Measurements from ENCODE around the gene MTA3.
"Not testable (repeated sequence)": the region's sequence is repeated elsewhere in the genome, so short reads cannot be mapped to it uniquely, and the experiment has no call there.

Gene MTA3

DNA sequence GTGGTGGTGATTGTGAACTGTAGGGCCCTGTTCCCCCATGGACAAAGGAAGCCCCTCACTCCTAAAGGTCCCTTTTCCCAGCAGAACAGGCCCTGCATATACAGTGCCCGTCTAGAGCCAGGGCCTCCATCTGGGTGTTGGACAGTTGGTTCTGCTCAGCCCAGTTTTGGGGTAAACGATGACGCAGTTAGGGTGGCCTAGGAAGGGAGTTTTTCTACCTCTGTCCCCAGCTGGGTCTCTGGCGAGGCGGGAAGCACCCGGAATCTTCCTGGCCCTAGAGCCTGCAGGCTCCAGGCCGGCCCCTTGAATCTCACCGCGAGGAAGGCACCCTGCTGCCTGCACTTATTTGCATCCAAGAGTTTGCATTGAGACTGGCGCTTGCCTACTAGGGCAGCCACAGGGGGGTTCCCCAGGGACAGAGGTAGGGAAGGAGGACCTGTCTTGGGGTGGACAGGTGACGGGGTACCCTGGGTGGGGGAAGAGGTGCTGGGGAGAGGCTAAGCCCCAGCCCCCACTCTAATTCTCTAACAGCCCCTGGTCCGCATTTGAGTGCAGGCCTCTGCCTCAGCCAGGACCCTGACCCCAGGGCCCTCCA, 529 bp upstream of the MTA3 start:
- DNase-seq = peak; percentile 5

DNA sequence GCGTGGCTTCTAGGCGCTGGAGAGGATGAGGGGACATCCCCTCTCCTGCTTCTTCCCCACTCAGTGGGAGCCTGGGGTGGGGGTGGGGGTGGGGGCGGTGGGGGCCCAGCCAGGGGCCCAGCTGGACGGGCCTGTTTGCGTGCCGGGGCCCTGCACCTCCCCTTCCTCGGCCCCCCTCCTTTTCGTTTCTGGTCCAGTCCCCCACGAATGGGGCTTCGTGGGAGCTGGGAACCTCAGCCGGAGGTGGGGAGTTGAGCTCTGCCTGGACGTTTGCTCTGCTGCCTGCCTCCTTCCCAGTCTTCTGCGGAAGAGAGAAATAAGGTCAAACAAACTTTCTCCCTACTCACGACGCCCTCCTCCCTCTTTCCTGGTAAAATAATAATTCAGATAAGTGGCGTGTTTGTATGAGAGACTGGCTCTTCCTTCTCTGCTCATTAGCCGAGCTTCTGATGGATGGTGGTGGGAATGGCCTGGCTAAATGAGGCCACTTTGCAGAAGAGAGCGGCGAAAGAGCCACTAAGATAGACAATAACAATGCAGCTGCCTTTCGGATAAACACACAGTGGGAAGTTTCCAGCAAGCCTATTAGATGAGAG, 782 bp downstream of the MTA3 start:
- DNase-seq = peak; percentile 15

DNA sequence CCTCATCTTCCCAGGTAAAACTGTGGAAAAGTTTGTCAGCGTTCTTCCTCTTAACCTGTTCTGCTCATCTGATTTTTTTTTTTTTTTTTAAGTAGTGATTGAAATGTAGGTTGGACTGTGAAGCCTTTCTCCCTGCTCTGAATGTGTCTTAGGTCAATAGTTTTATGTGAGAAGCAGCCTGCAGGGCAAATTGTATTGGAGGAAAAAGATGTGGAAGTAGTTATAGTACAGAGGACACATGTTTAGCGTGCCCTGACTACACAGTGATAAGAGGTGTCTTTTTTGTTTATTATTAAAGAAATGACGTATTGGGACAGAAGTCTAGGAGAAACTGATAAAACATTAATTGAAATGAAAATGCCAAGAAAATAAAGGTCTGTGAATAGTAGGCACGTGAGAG, 1.5 kb downstream of the MTA3 start:
- DNase-seq = peak; percentile 10

DNA sequence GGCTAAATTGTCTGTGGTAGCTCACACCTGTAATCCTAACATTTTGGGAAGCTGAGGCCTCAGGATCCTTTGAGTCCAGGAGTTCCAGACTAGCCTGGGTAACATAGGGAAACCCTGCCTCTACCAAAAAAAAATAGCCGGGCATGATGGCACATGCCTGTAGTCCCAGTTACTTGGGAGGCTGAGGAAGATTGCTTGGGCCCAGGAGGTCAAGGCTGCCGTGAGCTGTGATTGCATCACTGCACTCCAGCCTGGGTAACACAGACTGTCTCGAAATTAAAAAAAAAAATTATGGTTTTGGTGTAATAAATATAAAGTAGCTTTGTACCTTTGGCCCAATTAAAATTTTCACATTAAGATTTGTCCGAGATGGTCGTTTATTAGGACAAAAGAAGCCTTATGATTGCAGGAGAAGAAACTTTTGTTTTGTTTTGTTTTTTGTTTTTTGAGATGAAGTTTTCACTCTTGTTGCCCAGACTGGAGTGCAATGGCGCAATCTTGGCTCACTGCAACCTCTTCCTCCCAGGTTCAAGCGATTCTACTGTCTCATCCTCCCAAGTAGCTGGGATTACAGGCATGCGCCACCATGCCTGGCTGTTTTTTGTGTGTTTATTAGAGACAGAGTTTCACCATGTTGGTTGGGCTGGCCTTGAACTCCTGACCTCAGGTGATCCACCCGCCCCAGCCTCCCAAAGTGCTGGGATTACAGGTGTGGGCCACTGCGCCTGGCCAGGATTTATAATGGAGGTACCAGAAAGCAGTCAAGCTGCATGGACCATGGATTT, 4.1 kb downstream of the MTA3 start:
- no peak for DNase-seq

DNA sequence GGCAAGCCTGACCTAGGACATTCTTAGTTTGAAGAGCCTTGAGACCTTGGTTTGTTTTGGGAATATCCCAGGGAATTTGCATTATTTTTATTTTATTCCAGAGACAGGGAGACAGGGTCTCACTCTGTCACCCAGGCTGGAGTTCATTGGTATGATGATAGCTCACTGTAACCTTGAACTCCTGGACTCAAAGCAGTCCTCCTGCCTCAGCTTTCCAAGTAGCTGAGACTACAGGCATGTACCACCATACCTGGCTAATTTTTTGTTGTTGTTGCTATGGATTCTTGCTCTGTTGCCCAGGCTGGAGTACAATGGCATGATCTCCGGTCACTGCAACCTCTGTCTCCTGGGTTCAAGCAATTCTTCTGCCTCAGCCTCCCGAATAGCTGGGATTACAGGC, 4.8 kb downstream of the MTA3 start:
- DNase-seq = no peak

DNA sequence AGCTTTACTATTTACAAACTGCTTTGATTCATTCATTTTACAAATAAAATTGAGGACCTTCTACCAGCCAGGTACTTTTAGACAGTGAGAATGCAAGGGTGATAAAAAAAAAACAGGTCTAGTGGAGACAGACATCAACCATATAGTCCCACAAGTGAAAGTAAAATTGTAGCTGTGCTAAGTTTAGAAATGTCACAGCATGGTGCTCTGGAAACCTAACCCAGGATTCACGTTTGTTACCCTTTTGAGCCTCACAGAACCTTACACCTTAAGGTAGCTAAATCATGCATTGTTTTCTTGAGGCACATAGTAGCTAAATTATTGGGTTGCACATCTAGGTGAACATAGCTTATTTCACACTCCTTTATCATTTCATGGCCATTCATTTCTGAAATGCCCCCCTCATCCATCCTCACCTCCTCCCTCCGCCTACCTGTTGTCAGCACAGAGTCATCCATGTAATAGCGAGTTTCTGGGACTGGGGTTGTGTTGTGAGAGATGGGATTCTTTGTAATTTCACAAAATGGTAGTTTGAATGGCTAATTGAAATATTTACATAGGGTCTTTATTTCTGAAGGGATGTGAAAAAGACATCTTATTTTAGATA, 7.1 kb downstream of the MTA3 start:
- DNase-seq = no peak

DNA sequence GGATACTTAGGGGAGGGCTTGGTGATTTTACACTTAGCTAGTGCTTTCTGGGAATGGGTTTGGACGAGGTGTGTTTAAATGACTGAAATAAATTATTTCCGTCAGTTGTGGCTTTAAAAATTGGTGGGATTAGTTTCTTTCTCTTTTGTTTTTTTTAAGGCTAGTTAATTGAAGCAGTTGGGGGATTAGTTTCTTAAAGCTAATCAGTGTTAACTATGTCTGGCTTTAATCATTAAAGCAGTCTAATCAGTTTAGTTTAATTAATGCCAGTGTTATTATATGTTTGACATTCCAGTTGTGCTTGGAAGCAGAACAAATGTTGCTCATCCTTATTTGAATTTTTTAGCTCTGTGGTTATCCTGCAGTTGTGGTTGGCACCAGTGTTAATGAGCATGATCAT, 10.2 kb downstream of the MTA3 start:
- no peak for DNase-seq

DNA sequence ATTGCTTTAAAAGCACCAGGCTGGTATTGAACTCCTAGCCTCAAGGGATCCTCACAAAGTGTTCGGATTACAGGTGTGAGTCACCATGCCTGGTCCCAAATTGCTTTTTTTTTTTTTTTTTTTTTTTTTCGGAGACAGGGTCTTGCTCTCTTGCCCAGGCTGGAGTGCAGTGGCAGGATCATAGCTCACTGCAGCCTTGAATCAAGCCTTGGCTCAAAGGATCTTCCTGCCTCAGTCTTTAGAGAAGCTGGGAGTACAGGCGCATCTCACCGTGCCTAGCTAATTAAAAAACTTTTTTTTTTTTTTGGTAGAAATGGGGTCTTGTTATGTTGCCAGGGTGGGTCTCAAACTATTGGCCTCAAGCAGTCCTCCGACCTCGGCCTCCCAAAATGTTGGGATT, 12.8 kb downstream of the MTA3 start:
- DNase-seq = no peak

DNA sequence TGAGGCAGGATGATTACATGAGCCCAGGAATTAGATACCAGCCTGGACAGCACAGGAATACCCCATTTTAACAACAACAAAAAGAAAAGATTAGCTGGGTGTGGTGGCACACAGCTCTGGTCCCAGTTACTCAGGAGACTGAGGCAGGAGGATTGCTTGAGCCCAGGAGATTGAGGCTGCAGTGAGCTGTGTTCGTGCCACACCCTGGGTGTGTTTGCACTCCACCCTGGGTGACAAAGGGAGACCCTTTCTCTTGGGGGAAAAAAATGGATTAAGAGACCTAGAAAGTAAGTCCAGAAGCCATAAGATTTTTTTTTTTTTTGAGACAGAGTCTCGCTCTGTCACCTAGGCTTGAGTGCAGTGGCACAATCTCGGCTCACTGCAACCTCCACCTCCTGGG, 16.2 kb downstream of the MTA3 start:
- DNase-seq = not testable (repeated sequence)

DNA sequence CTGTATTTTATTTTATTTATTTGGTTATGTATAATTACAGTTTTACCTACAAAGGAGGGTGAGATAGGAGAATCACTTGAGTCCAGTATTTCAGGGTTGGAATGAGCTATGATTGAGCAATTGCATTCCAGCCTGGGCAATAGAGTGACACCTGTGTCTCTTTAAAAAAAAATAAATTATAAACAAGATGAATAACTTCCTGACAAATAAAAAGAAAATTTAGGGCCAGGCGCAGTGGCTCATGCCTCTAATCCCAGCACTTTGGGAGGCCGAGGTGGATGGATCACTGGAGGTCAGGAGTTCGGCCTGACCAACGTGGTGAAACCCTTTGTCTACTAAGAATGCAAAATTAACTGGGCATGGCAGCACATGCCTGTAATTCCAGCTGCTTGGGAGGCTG, 17.3 kb downstream of the MTA3 start:
- DNase-seq = no peak

DNA sequence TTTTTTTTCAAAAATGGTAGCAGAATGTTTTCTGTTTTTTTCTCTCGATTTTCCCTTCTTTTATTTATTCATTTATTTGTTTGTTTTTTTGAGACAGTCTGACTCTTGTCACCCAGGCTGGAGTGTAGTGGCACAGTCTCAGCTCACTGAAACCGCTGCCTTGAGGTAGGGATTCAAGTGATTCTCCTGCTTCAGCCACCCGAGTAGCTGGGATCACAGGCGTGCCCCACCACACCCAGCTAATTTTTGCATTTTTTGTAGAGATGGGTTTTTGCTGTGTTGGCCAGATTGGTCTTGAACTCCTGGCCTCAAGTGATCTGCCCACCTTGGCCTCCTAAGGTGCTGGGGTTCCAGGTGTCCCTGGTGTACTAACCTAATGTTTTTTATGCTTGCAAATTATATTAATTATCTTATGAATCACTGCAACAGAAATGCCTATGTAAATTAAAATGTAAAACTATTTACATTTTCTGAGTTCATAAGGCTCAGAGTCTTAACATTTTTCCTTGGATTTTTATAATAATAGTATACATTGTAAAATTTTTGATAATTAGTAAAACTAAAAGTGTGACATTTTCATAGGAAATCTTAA, 19.2 kb downstream of the MTA3 start:
- no peak for DNase-seq

DNA sequence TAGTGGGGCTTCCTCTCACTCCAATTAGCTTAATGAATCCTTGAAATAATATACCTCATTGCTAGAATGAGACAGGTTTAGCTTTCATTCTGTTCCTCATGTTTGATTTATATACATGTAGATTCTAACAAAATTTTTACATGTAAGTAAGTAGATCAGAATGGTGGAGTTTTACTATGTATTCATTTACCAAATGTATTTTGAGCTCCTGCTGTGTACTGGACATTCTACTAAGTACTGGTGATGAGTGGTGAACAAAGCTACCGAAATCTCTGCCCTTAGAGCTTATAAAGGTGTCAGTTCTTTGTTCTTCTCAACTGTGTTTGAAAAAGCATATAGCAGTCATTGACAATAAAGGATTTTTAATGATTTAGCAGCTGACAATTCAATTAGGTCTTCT, 19.7 kb downstream of the MTA3 start:
- DNase-seq = no peak

DNA sequence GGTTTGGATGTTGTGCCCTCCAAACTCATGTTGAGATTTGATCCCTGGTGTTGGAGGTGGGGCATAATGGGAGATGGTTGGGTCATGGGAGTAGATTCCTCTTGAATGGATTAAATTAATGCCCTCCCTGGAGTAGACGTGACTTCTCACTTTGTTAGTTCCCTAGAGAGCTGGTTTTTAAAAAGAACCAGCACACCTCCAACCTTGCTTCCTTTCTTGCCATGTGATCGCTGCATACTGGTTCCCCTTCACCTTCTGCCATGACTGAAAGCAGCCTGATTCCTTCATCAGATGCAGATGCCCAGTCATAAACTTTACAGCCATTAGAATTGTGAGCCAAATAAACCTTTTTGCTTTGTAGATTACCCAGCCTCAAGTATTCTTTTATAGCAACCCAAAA, 21.7 kb downstream of the MTA3 start:
- DNase-seq = no peak

DNA sequence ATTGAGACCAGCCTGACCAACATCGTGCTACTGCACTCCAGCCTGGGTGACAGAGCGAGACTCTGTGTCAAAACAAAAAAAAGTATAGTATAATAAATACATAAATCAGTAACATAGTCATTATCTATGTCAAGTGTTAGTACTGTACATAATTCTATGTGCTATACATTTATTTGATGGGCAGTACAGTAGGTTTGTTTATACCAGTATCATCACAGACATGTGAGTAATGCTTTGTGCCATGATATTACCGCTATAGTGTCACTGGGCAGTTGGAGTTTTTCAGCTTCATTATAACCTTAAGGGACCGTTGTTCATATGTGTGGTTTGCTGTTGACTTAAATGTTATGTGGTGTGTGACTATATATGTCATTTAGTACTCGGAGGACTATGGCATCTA, 24.9 kb downstream of the MTA3 start:
- DNase-seq = no peak

DNA sequence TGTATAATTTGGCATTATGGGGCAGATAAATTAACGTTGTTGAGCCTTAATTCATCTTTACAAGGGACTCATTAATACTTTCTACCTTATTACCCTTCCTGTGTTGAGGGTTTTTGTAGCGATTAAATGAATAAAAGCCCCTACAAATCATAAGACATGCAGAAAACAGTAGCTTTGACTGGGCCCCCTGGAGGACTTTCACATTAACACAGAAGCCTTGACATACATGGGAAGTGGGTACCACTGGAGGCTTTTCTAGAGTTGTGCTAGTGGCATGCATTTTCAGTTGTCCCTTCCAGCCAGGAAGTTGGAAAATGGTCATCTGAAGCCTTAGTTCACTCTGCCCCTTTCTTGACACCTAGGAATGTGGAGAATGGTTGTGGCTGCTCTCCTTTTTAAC, 30.2 kb downstream of the MTA3 start:
- peak; percentile 15 for DNase-seq

DNA sequence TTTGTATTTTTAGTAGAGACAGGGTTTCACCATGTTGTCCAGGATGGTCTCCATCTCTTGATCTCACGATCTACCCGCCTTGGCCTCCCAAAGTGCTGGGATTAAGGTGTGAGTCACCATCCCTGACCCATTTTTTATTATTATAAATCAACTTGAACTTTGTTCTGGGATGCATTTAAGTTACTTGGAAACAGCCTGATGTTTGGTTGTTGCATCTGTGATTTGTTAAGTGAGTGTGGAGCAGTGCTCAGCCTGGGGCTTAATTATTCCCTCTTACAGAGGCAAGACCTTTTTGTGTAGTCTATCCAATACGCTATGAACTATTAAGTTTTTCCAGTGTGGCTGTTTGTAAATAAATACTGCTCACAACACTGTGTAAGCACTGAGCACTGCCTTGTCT, 32.6 kb downstream of the MTA3 start:
- DNase-seq = no peak

DNA sequence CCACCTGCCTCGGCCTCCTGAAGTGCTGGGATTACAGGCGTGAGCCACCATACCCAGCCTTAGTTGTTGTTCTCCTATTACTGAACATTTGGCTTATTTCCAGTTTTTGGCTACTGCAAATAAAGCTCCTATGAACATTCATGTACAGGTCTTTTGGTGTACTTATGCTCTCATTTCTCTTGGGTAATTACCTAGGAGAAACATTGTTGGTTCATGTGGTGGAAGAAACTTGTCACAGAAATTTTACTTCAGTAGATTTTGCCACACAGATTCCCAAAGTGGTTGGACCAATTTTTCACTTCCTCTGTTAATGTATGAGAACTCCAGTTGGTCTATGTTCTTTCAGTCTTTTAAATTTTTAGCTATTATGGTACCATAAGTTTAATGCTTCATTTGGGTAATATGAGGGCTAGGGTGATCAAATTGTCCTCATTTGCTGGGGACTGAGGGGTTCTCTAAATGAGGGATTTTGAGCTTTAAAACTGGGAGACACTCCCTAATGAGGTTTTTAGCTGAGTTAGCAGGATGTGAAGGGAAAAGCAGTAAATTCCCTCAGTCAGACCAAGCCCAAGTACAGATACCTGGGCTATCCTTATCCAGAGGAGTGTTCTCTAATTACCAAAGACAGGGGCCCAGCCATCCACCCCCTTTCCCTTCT, 33.9 kb downstream of the MTA3 start:
- DNase-seq = no peak

DNA sequence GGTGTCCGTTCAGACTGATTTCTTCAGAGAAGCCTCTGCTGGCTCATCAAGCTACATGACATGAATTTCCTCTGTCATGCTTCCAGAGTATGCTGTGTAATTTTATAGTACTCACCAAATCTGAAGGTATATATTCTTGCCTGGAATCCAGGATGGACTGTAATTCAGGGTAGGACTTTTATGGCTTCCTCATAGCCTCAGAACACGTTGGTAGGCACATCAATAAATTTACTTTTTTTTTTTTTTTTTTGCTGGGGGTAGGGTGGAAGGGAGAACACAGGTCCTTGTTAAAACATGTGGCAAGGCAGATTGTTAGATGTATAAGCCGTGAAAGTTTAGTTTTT, 34.4 kb downstream of the MTA3 start:
- DNase-seq = no peak

DNA sequence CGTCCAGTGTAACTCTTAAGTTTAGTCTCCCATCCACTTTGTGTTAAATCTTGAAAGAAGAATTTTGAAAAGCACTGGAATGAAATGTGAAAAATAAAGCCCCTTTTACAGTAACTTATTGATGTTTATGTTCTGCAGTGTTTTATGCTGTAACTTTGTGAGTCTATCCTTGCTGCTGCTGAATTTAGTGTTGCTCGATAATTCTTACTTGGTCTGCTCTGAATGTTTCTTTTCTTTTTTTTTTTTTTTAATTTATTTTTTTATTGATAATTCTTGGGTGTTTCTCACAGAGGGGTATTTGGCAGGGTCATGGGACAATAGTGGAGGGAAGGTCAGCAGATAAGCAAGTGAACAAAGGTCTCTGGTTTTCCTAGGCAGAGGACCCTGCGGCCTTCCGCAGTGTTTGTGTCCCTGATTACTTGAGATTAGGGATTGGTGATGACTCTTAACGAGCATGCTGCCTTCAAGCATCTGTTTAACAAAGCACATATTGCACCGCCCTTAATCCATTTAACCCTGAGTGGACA, 36.0 kb downstream of the MTA3 start:
- not testable (repeated sequence) for DNase-seq

DNA sequence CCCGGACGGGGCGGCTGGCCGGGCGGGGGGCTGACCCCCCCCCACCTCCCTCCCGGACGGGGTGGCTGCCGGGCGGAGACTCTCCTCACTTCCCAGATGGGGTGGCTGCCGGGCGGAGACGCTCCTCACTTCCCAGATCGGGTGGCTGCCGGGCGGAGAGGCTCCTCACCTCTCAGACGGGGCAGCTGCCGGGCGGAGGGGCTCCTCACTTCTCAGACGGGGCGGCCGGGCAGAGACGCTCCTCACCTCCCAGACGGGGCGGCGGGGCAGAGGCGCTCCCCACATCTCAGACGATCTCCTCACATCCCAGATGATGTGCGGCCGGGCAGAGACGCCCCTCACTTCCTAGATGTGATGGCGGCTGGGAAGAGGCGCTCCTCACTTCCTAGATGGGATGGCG, 37.7 kb downstream of the MTA3 start:
- not testable (repeated sequence) for DNase-seq

DNA sequence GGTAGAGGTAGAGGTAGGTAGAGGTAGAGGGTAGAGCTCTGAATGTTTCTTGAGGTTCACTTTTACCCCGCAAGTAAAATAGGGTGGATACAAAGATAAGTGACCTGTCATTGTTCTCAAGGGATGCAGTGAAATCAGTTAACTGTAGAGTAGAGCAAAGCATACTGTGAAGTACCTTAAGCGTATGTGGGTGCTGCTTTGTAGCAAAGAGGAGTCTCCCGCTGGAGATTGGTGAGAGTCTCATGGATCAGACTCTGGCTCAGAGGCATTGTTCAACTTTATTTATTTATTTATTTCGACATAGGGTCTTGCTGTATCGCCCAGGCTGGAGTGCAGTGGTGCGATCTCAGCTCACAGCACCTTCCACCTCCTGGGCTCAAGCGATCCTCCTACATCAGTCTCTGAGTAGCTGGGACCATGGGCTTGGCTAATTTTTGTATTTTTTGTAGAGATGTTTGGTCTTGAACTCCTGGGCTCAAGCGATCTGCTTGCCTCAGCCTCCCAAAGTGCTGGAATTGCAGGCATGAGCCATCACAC, 38.7 kb downstream of the MTA3 start:
- no peak for DNase-seq

DNA sequence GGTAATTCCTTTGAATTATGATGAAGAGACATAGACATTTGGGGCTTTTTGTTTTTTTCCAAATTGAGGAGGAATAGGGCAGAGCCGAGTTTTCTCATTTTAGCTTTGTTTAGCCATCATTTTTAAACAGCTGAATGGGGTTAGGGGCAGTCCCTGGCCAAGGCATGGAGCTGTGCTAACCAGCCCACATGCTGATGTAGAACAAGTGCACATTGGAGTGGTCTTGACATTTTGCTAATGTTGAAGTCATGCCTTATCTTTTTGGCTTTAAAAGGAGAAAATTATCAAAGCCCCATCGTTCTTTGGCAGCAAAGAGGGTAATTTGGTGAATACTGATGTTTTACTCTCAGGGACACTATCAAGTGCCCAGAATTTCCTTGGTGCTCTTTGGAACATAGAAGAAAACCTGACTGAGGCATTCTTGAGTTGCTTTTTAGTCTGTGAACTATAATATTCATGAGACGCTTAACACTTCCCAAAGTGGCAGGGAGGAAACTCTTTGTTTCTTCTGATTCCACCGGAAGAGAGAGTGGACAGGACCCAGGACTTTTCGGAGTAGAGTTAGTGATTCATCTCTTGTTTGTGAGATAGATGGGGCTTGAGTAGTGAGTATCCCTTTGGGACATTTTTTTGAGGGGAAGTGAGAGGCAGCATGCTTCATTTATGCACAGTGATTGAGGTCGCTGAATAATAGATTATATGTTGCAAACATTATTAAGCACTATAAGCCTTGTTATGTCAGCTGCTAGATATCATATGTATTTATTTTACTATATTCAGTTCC, 45.0 kb downstream of the MTA3 start:
- DNase-seq = no peak

Measured in hematopoietic multipotent progenitor cell treated with erythropoietin and hydrocortisone succinate and interleukin-3 and kit ligand, for 4 days (in vitro differentiated cells).